Upper lobe of left lung (tissue), 6 donors: Measurements from ENCODE around the gene MCRIP1. TPM values are rescaled to one million over a fixed set of nuclear protein-coding genes. Genes with fewer than 3 reads are reported as not detected.
A peak's percentile ranks its signal among the peaks of the same experiment; 100 is the strongest.

Experiments used
- ATAC-seq, 2 donors: fragments of 200-7000 bp; cut with Tn5 transposase; one replicate each; pipeline ENCODE4 v1.9.1; 2022; ENCODE audit warnings: mild to moderate bottlenecking in 2 of 2, moderate library complexity in 2 of 2; ENCODE audit not compliant: low FRiP score in 2 of 2
- DNase-seq, 2 donors: peaks; one replicate each; pipeline ENCODE4 v3.0.0-alpha.2; 2019 to 2020
- H3K27ac ChIP-seq, 4 donors: fragments of 200-600 bp; sonication (generic); one replicate each; pipeline ENCODE4 v1.5.1; 2016 to 2019
- H3K27me3 ChIP-seq, 4 donors: fragments of 200-600 bp; sonication (generic); one replicate each; pipeline ENCODE4 v1.5.1; 2017 to 2019
- H3K36me3 ChIP-seq, 4 donors: fragments of 200-600 bp; sonication (generic); one replicate each; pipeline ENCODE4 v1.5.1; 2016 to 2019
- H3K4me1 ChIP-seq, 4 donors: fragments of 200-600 bp; sonication (generic); one replicate each; pipeline ENCODE4 v1.5.1; 2018 to 2019
- H3K4me3 ChIP-seq, 4 donors: fragments of 200-600 bp; sonication (generic); one replicate each; pipeline ENCODE4 v1.5.1; 2017 to 2019; ENCODE audit warnings: mild to moderate bottlenecking in 2 of 4, moderate library complexity in 1 of 4
- H3K9me3 ChIP-seq, 4 donors: fragments of 200-600 bp; sonication (generic); one replicate each; pipeline ENCODE4 v1.5.1; 2018 to 2019
- EP300 ChIP-seq, 4 donors: sonication (generic); formaldehyde crosslinking; IDR thresholded peaks; one replicate each; pipeline ENCODE4 v1.5.1; 2017; ENCODE audit warnings: antibody characterized with exemption in 4 of 4, control low read depth in 2 of 4
- POLR2A ChIP-seq, 4 donors: fragments of 450-650 bp; IDR thresholded peaks; one replicate each; pipeline ENCODE4 v1.5.1; 2016 to 2017; ENCODE audit warnings: antibody characterized with exemption in 4 of 4, mild to moderate bottlenecking in 2 of 4
- POLR2AphosphoS5 ChIP-seq, 2 donors: sonication (generic); formaldehyde crosslinking; IDR thresholded peaks; one replicate each; pipeline ENCODE4 v1.5.1; 2017; ENCODE audit warnings: antibody characterized with exemption in 2 of 2
- WGBS, 2 donors: methylation state at CpG; one replicate each; pipeline ENCODE4 v1.1.5; 2017 to 2018; 5-methylcytosine and 5-hydroxymethylcytosine counted together
- total RNA-seq, 6 donors: library from RNA; depleted of rRNA in 4 of 6; stranded (reverse); fragments of >200 nt in 4 of 6; gene quantifications; one replicate each; pipeline versions ENCODE4 v1.1.0 to v1.2.1, GENCODE V29; 2016 to 2021
- TF ChIP-seq, protein P1 (sequence below), 6 experiments: fragments of 450-650 bp in 4 of 6; fragments of 200-600 bp in 2 of 6; sonication (generic) in 2 of 6; IDR thresholded peaks; one replicate each; pipeline ENCODE4 v1.5.1; 2016 to 2019; ENCODE audit warnings: antibody characterized with exemption in 6 of 6
- donor health status: DM: no; HTN: no; CAD: no; lungs with moderate emphysema.
- donor health status: DM: no; HTN: yes; CAD: no; lungs with severe emphysema.

Gene MCRIP1
- total RNA-seq, 6 donors from 2014 or later, result 30.1 to 106 (median 70.1) TPM

DNA sequence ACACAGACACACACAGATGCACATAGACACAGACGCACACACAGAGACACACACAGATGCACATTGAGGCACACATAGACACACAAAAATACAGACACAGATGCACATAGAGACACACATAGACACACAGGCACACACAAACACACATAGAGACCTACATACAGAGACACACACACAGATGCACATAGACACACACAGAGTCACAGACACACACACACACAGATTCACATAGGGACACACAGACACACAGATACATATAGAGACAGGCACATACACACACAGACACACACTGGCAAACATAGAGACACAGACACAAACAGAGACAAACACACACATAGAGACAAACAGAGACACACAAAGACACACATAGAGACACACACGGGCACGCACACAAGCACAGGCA is 39.0 kb downstream of the MCRIP1 start:
- Histone ChIP-seq H3K4me1 (peaks cover 0 to 8% (median 1%) of the 10 kb centered on the region in 4 donors), H3K27me3 (no peaks in the 10 kb centered on the region), H3K4me3 (no peak overlapping the region), H3K9me3 (no peaks in the 10 kb centered on the region), H3K36me3 (no peaks in the 10 kb centered on the region), H3K27ac (no peak overlapping the region)
- 83 to 95% methylated on average over 3 of the region's 3 CpGs for WGBS, 2 donors
- no peak for DNase-seq
- TF ChIP-seq EP300 (IDR thresholded peaks at IDR 0.05), result no peak
- no peak for ATAC-seq

DNA sequence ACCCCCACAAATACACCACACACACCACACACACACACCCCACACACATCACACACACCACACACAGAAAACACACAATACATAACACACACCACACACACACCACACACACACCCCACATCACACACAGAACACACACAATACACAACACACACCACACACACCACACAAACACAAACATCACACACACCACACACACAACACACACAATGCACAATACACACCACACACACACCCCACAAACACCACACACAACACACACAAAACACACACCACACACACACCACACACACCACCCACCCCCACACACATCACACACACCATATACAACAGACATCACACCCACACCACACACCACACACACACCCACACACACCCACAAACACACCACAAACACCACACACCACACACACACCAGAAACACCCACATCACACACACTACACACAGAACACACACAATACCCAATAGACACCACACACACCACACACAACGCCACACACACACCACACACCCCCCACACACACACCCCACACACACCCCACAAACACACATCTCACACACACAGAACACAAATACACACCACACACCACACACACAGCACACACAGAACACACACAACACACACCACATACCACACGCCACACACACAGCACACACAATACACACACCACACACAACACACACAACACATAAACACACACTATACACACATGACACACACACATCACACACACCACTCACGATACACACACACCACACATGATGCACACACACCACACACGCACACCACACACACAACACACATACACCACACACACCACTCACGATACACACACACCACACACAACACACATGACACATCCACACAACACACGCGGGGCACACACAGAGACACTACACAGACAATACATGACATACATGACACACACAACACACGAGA is 40.1 kb downstream of the MCRIP1 start:
- H3K27ac ChIP-seq, result no peak overlapping the region
- H3K4me1 ChIP-seq, result peaks cover 0 to 8% (median 1%) of the 10 kb centered on the region in 4 donors
- ATAC-seq (peak in 1 of 2 donors; percentile 15), DNase-seq (no peak)
- no peaks in the 10 kb centered on the region for H3K27me3 ChIP-seq
- 89 to 93% methylated on average over 8 of the region's 8 CpGs for WGBS, 2 donors
- H3K4me3 ChIP-seq, result no peak overlapping the region
- H3K36me3 ChIP-seq, result no peaks in the 10 kb centered on the region
- no peaks in the 10 kb centered on the region for H3K9me3 ChIP-seq
- TF ChIP-seq EP300 (IDR thresholded peaks at IDR 0.05), result no peak
- TF ChIP-seq POLR2AphosphoS5 (IDR thresholded peaks at IDR 0.05), result no peak
- TF ChIP-seq, protein P1, sequence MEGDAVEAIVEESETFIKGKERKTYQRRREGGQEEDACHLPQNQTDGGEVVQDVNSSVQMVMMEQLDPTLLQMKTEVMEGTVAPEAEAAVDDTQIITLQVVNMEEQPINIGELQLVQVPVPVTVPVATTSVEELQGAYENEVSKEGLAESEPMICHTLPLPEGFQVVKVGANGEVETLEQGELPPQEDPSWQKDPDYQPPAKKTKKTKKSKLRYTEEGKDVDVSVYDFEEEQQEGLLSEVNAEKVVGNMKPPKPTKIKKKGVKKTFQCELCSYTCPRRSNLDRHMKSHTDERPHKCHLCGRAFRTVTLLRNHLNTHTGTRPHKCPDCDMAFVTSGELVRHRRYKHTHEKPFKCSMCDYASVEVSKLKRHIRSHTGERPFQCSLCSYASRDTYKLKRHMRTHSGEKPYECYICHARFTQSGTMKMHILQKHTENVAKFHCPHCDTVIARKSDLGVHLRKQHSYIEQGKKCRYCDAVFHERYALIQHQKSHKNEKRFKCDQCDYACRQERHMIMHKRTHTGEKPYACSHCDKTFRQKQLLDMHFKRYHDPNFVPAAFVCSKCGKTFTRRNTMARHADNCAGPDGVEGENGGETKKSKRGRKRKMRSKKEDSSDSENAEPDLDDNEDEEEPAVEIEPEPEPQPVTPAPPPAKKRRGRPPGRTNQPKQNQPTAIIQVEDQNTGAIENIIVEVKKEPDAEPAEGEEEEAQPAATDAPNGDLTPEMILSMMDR (IDR thresholded peaks at IDR 0.05), result no peak
- TF ChIP-seq POLR2A (IDR thresholded peaks at IDR 0.05), result no peak

Other genes with a start within 250 kb of the MCRIP1 start
- gene NPLOC4, start 196.2 kb downstream of the MCRIP1 start, total RNA-seq, result 100 to 1,000 TPM in 2 of 6 donors, 10 to 100 TPM in 4; 59.9 to 373 (median 87.4) TPM
- 1 to 10 TPM in 3 of 6 donors, under 1 TPM in 3; 0.61 to 2.8 (median 1.0) TPM for gene TSPAN10, start 196.1 kb downstream of the MCRIP1 start, total RNA-seq
- gene PDE6G, start 176.7 kb downstream of the MCRIP1 start, total RNA-seq, result 10 to 100 TPM in 1 of 6 donors, 1 to 10 TPM in 2, not detected in 3; 1.0 to 12.6 (median 1.7) TPM
- 10 to 100 TPM; 32.2 to 46.7 (median 38.5) TPM for gene OXLD1, start 166.7 kb downstream of the MCRIP1 start, total RNA-seq
- gene CCDC137, start 166.6 kb downstream of the MCRIP1 start, total RNA-seq, result 10 to 100 TPM; 10.8 to 49.2 (median 12.6) TPM
- 10 to 100 TPM; 16.9 to 47.1 (median 20.5) TPM for gene ARL16, start 149.5 kb downstream of the MCRIP1 start, total RNA-seq
- 100 to 1,000 TPM in 4 of 6 donors, 10 to 100 TPM in 2; 74.7 to 164 (median 108) TPM for gene HGS, start 149.3 kb downstream of the MCRIP1 start, total RNA-seq
- 10 to 100 TPM; 29.3 to 69.8 (median 47.8) TPM for gene MRPL12, start 129.9 kb downstream of the MCRIP1 start, total RNA-seq
- gene SLC25A10, start 121.0 kb downstream of the MCRIP1 start, total RNA-seq, result 10 to 100 TPM in 5 of 6 donors, 1 to 10 TPM in 1; 9.9 to 20.2 (median 12.7) TPM
- gene GCGR, start 29.1 kb downstream of the MCRIP1 start, total RNA-seq, result 10 to 100 TPM in 1 of 6 donors, not detected in 5; 11.1 TPM
- not detected for gene PPP1R27, start 1.8 kb upstream of the MCRIP1 start, total RNA-seq
- 100 to 1,000 TPM; 374 to 627 (median 531) TPM for gene P4HB, start 27.2 kb upstream of the MCRIP1 start, total RNA-seq
- gene ARHGDIA, start 38.0 kb upstream of the MCRIP1 start, total RNA-seq, result 100 to 1,000 TPM; 171 to 522 (median 302) TPM
- 10 to 100 TPM; 43.0 to 71.0 (median 60.1) TPM for gene ALYREF, start 58.3 kb upstream of the MCRIP1 start, total RNA-seq
- gene ANAPC11, start 58.4 kb upstream of the MCRIP1 start, total RNA-seq, result 100 to 1,000 TPM in 3 of 6 donors, 10 to 100 TPM in 3; 24.1 to 138 (median 99.2) TPM
- gene NPB, start 68.9 kb upstream of the MCRIP1 start, total RNA-seq, result 1 to 10 TPM in 1 of 6 donors, under 1 TPM in 2, not detected in 3; 0.37 to 1.8 (median 0.94) TPM
- gene PCYT2, start 78.1 kb upstream of the MCRIP1 start, total RNA-seq, result 10 to 100 TPM; 29.1 to 63.1 (median 52.2) TPM
- gene SIRT7, start 84.9 kb upstream of the MCRIP1 start, total RNA-seq, result 10 to 100 TPM; 35.7 to 87.0 (median 39.7) TPM
- 10 to 100 TPM; 23.0 to 46.4 (median 28.8) TPM for gene MAFG, start 94.4 kb upstream of the MCRIP1 start, total RNA-seq
- gene PYCR1, start 104.0 kb upstream of the MCRIP1 start, total RNA-seq, result 10 to 100 TPM in 4 of 6 donors, 1 to 10 TPM in 2; 8.4 to 42.4 (median 14.6) TPM
- not detected for gene MYADML2, start 113.9 kb upstream of the MCRIP1 start, total RNA-seq
- 1 to 10 TPM in 5 of 6 donors, under 1 TPM in 1; 0.89 to 5.0 (median 2.3) TPM for gene NOTUM, start 127.9 kb upstream of the MCRIP1 start, total RNA-seq
- gene ASPSCR1, start 144.3 kb upstream of the MCRIP1 start, total RNA-seq, result 10 to 100 TPM; 26.0 to 96.4 (median 56.1) TPM
- gene CENPX, start 189.6 kb upstream of the MCRIP1 start, total RNA-seq, result 10 to 100 TPM; 24.1 to 60.5 (median 47.8) TPM
- gene LRRC45, start 190.0 kb upstream of the MCRIP1 start, total RNA-seq, result 10 to 100 TPM; 14.0 to 57.6 (median 20.4) TPM
- 10 to 100 TPM in 2 of 6 donors, 1 to 10 TPM in 4; 3.0 to 12.6 (median 7.1) TPM for gene RAC3, start 198.4 kb upstream of the MCRIP1 start, total RNA-seq
- 100 to 1,000 TPM; 122 to 358 (median 211) TPM for gene DCXR, start 204.4 kb upstream of the MCRIP1 start, total RNA-seq
- 100 to 1,000 TPM in 1 of 6 donors, 10 to 100 TPM in 5; 25.0 to 101 (median 37.5) TPM for gene RFNG, start 218.5 kb upstream of the MCRIP1 start, total RNA-seq
- gene GPS1, start 218.6 kb upstream of the MCRIP1 start, total RNA-seq, result 100 to 1,000 TPM in 4 of 6 donors, 10 to 100 TPM in 2; 55.2 to 147 (median 108) TPM
- gene DUS1L, start 232.5 kb upstream of the MCRIP1 start, total RNA-seq, result 100 to 1,000 TPM in 3 of 6 donors, 10 to 100 TPM in 3; 53.5 to 183 (median 106) TPM